ENCODE data around the gene PLA2G4A. TPM values are rescaled to one million over a fixed set of nuclear protein-coding genes. Genes with fewer than 3 reads are reported as not detected.
A peak's percentile ranks its signal among the peaks of the same experiment; 100 is the strongest.

PLA2G4A gene
- under 1 TPM in 1 of 5 donors, not detected in 4; 0.35 TPM for total RNA-seq
- total RNA-seq (2013): 0.09 TPM
- total RNA-seq: 0 to 2.2 (median 0.23) reads per million in 29 experiments

DNA sequence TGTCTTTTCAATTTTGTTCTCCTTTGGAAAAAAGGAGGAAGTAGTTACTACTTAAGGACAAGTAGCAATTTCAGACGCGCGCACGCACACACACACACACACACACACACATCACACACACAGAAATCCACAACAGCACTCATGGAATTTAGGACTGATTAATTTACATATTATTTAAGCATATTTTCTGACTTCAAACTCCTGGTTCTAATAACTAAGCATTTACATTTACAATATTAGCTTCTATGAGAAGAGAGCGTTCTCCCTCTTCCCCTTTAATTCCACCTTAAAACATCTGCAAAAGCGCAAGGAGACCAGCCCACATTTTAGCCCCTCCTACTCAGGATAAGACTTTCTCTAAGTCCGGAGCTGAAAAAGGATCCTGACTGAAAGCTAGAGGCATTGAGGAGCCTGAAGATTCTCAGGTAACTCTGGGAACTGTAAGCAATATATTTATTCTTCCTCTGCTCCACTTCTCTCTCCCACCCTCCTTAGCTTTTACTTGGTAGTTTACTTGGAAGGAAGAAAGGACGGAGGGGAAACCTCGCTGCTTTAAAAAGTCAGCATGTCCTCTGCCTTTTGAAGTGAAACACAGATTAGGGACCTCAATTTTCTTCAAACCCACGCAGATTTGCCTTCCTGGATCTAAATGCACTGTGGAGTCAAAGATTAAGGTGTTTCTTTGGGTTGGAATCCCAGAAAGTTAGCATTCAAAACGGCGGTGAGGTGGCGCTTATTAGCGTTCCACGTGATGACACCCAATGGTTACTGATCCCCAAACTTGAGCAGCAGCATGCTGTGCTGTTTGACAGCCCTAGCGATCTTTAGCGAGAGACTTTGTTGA, at the start of gene PLA2G4A:
TSS of gene PLA2G4A (plus strand) at position 339 of the 844 bp plus-strand sequence. CDS start 25,406 bp downstream, outside the sequence.
- Mint-ChIP-seq H3K36me3 (no peaks in the 10 kb centered on the region), H3K27me3 (peaks cover under 1 to 11% of the 10 kb centered on the region in 2 donors), H3K4me1 (peaks cover 14 to 15% (median 15%) of the 10 kb centered on the region in 3 donors), H3K4me3 (peak within 1 kb of the TSS; percentile 68 to 83 (median 70)), H3K9me3 (no peaks in the 10 kb centered on the region), H3K27ac (peak within 1 kb of the TSS in 1 of 2 donors; percentile 39)
- DNase-seq (peak in 4 of 35 experiments; percentile 1 to 15 (median 8)), ATAC-seq (replicated peaks in 1 of 4) (peak in 3 of 4 experiments; percentile 37 to 69 (median 54))
- 0% methylated on average over 5 of the region's 17 CpGs for WGBS (ENCODE audit: insufficient coverage)
- ChIA-PET CTCF (interaction anchor here in 1 of 2 donors (1.0 kb wide), 1 partner anchor 454 kb away, joined by 3 read pairs; the partner anchor contains the start of gene TPR), POLR2A (no interaction called here)
- no peaks in the 10 kb centered on the region for H3K4me1 ChIP-seq (ENCODE audit: control insufficient read depth in 1 of 2, extremely low read depth in 1 of 2, insufficient read depth in 2 of 2, low read length in 2 of 2)
- H3K9me3 ChIP-seq: no peaks in the 10 kb centered on the region
- H3K27ac ChIP-seq (ENCODE audit: low read length): no peak within 1 kb of the TSS
- H3K36me3 ChIP-seq (ENCODE audit: control insufficient read depth in 2 of 2, extremely low read depth in 1 of 2, insufficient read depth in 1 of 2, low read length in 1 of 2): no peaks in the 10 kb centered on the region
- H3K27me3 ChIP-seq (replicated peaks in 1 of 2; ENCODE audit: control insufficient read depth in 2 of 2, extremely low read depth in 1 of 2, insufficient read depth in 2 of 2, low read length in 1 of 2): peaks cover 0 to 4% of the 10 kb centered on the region in 2 experiments
- peak within 1 kb of the TSS; percentile 42 to 92 for H3K4me3 ChIP-seq (ENCODE audit: control insufficient read depth in 1 of 2, extremely low read depth in 1 of 2, low read length in 1 of 2)

DNA sequence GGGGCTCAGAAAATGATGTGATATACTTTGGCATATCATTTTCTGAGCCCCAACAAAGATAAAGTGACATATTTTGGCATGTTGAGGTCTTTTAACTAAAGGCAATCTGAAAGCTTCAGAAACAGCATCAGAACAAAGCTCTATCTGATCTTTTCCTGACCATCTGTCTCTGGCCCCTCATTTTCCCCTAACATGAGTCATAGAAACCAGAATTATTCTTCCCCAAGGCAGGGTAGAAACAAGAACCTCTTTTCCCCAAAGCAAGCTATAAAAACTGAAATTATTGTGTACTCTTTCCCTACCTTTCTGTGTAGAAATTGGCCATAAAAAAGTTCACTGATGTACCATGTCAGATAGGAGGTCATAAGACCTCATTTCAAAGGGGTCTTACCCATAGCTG, 48.7 kb upstream of the PLA2G4A start:
- Histone ChIP-seq H3K27ac (ENCODE audit: low read length) (no peak overlapping the region), H3K9me3 (no peaks in the 10 kb centered on the region), H3K27me3 (replicated peaks in 1 of 2; ENCODE audit: control insufficient read depth in 2 of 2, extremely low read depth in 1 of 2, insufficient read depth in 2 of 2, low read length in 1 of 2) (no peaks in the 10 kb centered on the region), H3K36me3 (ENCODE audit: control insufficient read depth in 2 of 2, extremely low read depth in 1 of 2, insufficient read depth in 1 of 2, low read length in 1 of 2) (no peaks in the 10 kb centered on the region), H3K4me1 (ENCODE audit: control insufficient read depth in 1 of 2, extremely low read depth in 1 of 2, insufficient read depth in 2 of 2, low read length in 2 of 2) (no peaks in the 10 kb centered on the region), H3K4me3 (ENCODE audit: control insufficient read depth in 1 of 2, extremely low read depth in 1 of 2, low read length in 1 of 2) (no peak overlapping the region)
- Mint-ChIP-seq H3K27me3 (peaks cover 0 to 13% of the 10 kb centered on the region in 2 donors), H3K4me3 (no peak overlapping the region), H3K27ac (no peak overlapping the region), H3K9me3 (no peaks in the 10 kb centered on the region), H3K4me1 (no peaks in the 10 kb centered on the region), H3K36me3 (no peaks in the 10 kb centered on the region)
- ChIA-PET CTCF (no interaction called here), POLR2A (no interaction called here)
- no peak for ATAC-seq (replicated peaks in 1 of 4)
- DNase-seq: no peak

DNA sequence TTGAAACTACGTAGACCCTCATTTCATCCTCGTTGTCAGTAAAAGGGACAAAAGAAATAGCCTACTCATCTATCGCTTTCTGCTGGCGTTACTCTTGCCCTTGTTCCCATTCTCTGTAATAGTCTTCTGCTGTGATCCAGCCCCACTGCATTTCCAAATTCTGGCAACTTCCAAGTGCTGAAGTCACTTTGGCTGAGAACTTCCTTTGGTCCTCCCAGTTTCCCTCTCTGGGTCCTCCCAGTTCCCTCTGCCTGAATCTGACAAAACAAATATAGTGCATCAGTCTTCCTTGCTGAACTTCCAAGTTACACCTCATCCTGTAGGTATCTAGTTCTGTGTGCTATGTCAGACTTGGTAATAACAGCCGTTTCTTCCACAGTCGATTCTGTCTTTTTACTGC, 47.0 kb upstream of the PLA2G4A start:
- no peaks in the 10 kb centered on the region for H3K27me3 ChIP-seq (replicated peaks in 1 of 2; ENCODE audit: control insufficient read depth in 2 of 2, extremely low read depth in 1 of 2, insufficient read depth in 2 of 2, low read length in 1 of 2)
- no peak overlapping the region for H3K27ac Mint-ChIP-seq
- no peaks in the 10 kb centered on the region for H3K36me3 Mint-ChIP-seq
- 94% methylated on average over 4 of the region's 6 CpGs for WGBS (ENCODE audit: insufficient coverage)
- no peak overlapping the region for H3K4me3 ChIP-seq (ENCODE audit: control insufficient read depth in 1 of 2, extremely low read depth in 1 of 2, low read length in 1 of 2)
- no peaks in the 10 kb centered on the region for H3K9me3 ChIP-seq
- no peak overlapping the region for H3K27ac ChIP-seq (ENCODE audit: low read length)
- POLR2A ChIA-PET: no interaction called here
- H3K36me3 ChIP-seq (ENCODE audit: control insufficient read depth in 2 of 2, extremely low read depth in 1 of 2, insufficient read depth in 1 of 2, low read length in 1 of 2): no peaks in the 10 kb centered on the region
- no peak overlapping the region for H3K4me3 Mint-ChIP-seq
- no peaks in the 10 kb centered on the region for H3K9me3 Mint-ChIP-seq
- H3K4me1 Mint-ChIP-seq: no peaks in the 10 kb centered on the region
- CTCF ChIA-PET: no interaction called here
- DNase-seq: no peak
- H3K27me3 Mint-ChIP-seq: peaks cover 0 to 13% of the 10 kb centered on the region in 2 donors
- no peak for ATAC-seq (replicated peaks in 1 of 4)
- H3K4me1 ChIP-seq (ENCODE audit: control insufficient read depth in 1 of 2, extremely low read depth in 1 of 2, insufficient read depth in 2 of 2, low read length in 2 of 2): no peaks in the 10 kb centered on the region

DNA sequence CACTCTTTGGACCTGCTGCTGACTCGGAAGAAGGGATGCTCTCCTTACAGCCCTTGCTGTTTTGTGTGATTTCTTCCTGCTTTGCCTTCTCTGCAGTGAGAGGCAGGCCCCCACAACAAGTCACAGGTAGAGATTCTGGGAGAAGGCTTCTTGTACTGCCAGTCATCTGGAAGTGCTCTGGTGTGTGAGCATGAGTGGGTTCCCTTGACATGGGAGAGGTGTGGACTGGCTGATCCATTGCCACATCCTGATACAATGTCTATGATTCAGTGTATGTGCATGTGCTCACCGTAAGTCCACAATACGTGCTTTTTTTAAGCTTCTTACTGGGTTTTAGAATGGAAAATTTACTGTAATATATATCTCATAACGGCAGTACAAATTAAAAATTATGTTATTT, 46.0 kb upstream of the PLA2G4A start:
- Mint-ChIP-seq H3K36me3 (no peaks in the 10 kb centered on the region), H3K27ac (no peak overlapping the region), H3K9me3 (no peaks in the 10 kb centered on the region), H3K4me3 (no peak overlapping the region), H3K27me3 (peaks cover 0 to 13% of the 10 kb centered on the region in 2 donors), H3K4me1 (no peaks in the 10 kb centered on the region)
- WGBS (ENCODE audit: insufficient coverage): 80% methylated on average over 1 of the region's 4 CpGs
- Histone ChIP-seq H3K27ac (ENCODE audit: low read length) (no peak overlapping the region), H3K36me3 (ENCODE audit: control insufficient read depth in 2 of 2, extremely low read depth in 1 of 2, insufficient read depth in 1 of 2, low read length in 1 of 2) (no peaks in the 10 kb centered on the region), H3K4me3 (ENCODE audit: control insufficient read depth in 1 of 2, extremely low read depth in 1 of 2, low read length in 1 of 2) (no peak overlapping the region), H3K4me1 (ENCODE audit: control insufficient read depth in 1 of 2, extremely low read depth in 1 of 2, insufficient read depth in 2 of 2, low read length in 2 of 2) (no peaks in the 10 kb centered on the region), H3K9me3 (no peaks in the 10 kb centered on the region), H3K27me3 (replicated peaks in 1 of 2; ENCODE audit: control insufficient read depth in 2 of 2, extremely low read depth in 1 of 2, insufficient read depth in 2 of 2, low read length in 1 of 2) (no peaks in the 10 kb centered on the region)
- ChIA-PET POLR2A (no interaction called here), CTCF (no interaction called here)
- no peak for DNase-seq
- ATAC-seq (replicated peaks in 1 of 4): no peak

DNA sequence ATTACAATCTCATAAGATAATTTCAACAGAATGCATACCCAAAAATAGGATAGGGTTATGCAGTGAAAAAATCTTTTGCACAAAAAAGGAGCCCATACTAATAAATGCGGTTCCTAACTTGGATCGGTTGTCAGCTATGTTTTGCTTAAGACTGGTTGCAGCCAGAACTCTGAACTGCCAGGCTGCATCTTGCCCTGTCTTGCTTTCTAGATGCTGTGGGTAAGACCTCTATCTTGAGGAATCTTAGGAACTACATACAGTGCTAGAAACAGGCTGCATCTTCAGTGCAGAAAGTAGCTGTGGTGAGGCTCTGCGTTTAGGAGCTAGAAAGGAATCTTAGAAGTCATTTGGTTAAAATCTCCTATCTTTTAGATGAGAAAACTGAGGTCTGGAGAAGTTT, 45.6 kb upstream of the PLA2G4A start:
- POLR2A ChIA-PET: no interaction called here
- Mint-ChIP-seq H3K27ac (no peak overlapping the region), H3K9me3 (no peaks in the 10 kb centered on the region), H3K4me1 (no peaks in the 10 kb centered on the region), H3K36me3 (no peaks in the 10 kb centered on the region), H3K4me3 (no peak overlapping the region), H3K27me3 (peaks cover 0 to 13% of the 10 kb centered on the region in 2 donors)
- Histone ChIP-seq H3K27ac (ENCODE audit: low read length) (no peak overlapping the region), H3K36me3 (ENCODE audit: control insufficient read depth in 2 of 2, extremely low read depth in 1 of 2, insufficient read depth in 1 of 2, low read length in 1 of 2) (no peaks in the 10 kb centered on the region), H3K9me3 (no peaks in the 10 kb centered on the region), H3K4me3 (ENCODE audit: control insufficient read depth in 1 of 2, extremely low read depth in 1 of 2, low read length in 1 of 2) (no peak overlapping the region), H3K4me1 (ENCODE audit: control insufficient read depth in 1 of 2, extremely low read depth in 1 of 2, insufficient read depth in 2 of 2, low read length in 2 of 2) (no peaks in the 10 kb centered on the region), H3K27me3 (replicated peaks in 1 of 2; ENCODE audit: control insufficient read depth in 2 of 2, extremely low read depth in 1 of 2, insufficient read depth in 2 of 2, low read length in 1 of 2) (no peaks in the 10 kb centered on the region)
- CTCF ChIA-PET: no interaction called here
- DNase-seq: no peak
- no peak for ATAC-seq (replicated peaks in 1 of 4)
- no CpG with 5 or more reads among the region's 3 CpGs for WGBS (ENCODE audit: insufficient coverage)

DNA sequence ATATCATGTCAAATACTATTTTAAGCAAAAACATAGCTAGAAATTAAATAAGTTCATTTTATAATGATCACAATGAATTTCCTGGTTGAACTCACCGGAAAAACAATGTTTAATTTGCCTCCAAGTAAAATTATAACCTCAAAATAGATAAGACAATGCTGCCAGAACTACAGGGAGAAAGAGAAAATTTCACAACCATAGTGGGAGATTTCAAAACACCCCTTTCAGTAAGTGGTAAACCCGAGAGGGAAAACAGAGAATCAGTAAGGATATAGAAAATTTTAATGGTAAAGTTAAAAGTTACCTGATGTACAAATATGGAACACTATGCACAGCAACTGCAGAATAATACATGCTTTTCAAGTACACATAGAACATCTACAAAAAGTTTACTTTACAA, 43.2 kb upstream of the PLA2G4A start:
- ChIA-PET CTCF (interaction anchor here in 1 of 2 donors (0.5 to 0.6 kb wide), 2 partner anchors 102 to 175 kb away, joined by 3 to 4 read pairs; no protein-coding TSS in a partner anchor), POLR2A (no interaction called here)
- no peaks in the 10 kb centered on the region for H3K36me3 ChIP-seq (ENCODE audit: control insufficient read depth in 2 of 2, extremely low read depth in 1 of 2, insufficient read depth in 1 of 2, low read length in 1 of 2)
- H3K9me3 ChIP-seq: no peaks in the 10 kb centered on the region
- H3K27me3 Mint-ChIP-seq: peaks cover 0 to 4% of the 10 kb centered on the region in 2 donors
- H3K9me3 Mint-ChIP-seq: peaks cover 0 to 4% (median 0%) of the 10 kb centered on the region in 3 donors
- DNase-seq (no peak), ATAC-seq (replicated peaks in 1 of 4) (no peak)
- no peak overlapping the region for H3K27ac Mint-ChIP-seq
- no peaks in the 10 kb centered on the region for H3K27me3 ChIP-seq (replicated peaks in 1 of 2; ENCODE audit: control insufficient read depth in 2 of 2, extremely low read depth in 1 of 2, insufficient read depth in 2 of 2, low read length in 1 of 2)
- H3K4me3 Mint-ChIP-seq: no peak overlapping the region
- H3K4me1 Mint-ChIP-seq: no peaks in the 10 kb centered on the region
- no CpG with 5 or more reads among the region's 2 CpGs for WGBS (ENCODE audit: insufficient coverage)
- no peaks in the 10 kb centered on the region for H3K36me3 Mint-ChIP-seq
- no peaks in the 10 kb centered on the region for H3K4me1 ChIP-seq (ENCODE audit: control insufficient read depth in 1 of 2, extremely low read depth in 1 of 2, insufficient read depth in 2 of 2, low read length in 2 of 2)
- H3K27ac ChIP-seq (ENCODE audit: low read length): no peak overlapping the region
- H3K4me3 ChIP-seq (ENCODE audit: control insufficient read depth in 1 of 2, extremely low read depth in 1 of 2, low read length in 1 of 2): no peak overlapping the region

Measured in T-cell (primary cell).